GM23248 (cell line): ENCODE data around the gene KIF1B. TPM values are rescaled to one million over a fixed set of nuclear protein-coding genes. Genes with fewer than 3 reads are reported as not detected.
A peak's percentile ranks its signal among the peaks of the same experiment; 100 is the strongest.

Experiments used
- DNase-seq: peaks from one replicate; pipeline ENCODE4 v3.0.0-alpha.2; 2015
- H2AFZ ChIP-seq: fragments of 200-600 bp; sonication (generic); 2 replicates; pipeline ENCODE4 v1.6.1; 2016; ENCODE audit warnings: antibody characterized with exemption
- H3F3A ChIP-seq: fragments of 200-600 bp; sonication (generic); 2 replicates; pipeline ENCODE4 v1.6.1; 2016; ENCODE audit warnings: mild to moderate bottlenecking, antibody characterized with exemption, mixed run types; ENCODE audit not compliant: insufficient read depth
- H3K27ac ChIP-seq: fragments of 200-600 bp; sonication (generic); 2 replicates; pipeline ENCODE4 v1.5.1; 2016; ENCODE audit warnings: mild to moderate bottlenecking
- H3K27me3 ChIP-seq: fragments of 200-600 bp; sonication (generic); replicated peaks from 2 replicates; pipeline ENCODE4 v1.6.1; 2016; ENCODE audit warnings: mild to moderate bottlenecking; ENCODE audit not compliant: insufficient read depth
- H3K36me3 ChIP-seq: fragments of 200-600 bp; sonication (generic); 2 replicates; pipeline ENCODE4 v1.6.1; 2016; ENCODE audit warnings: low read depth, mild to moderate bottlenecking
- H3K4me1 ChIP-seq: fragments of 200-600 bp; sonication (generic); 2 replicates; pipeline ENCODE4 v1.6.1; 2016; ENCODE audit warnings: mild to moderate bottlenecking; ENCODE audit not compliant: insufficient read depth
- H3K4me2 ChIP-seq: fragments of 200-600 bp; sonication (generic); one replicate; pipeline ENCODE4 v1.6.1; 2016; ENCODE audit warnings: mild to moderate bottlenecking; ENCODE audit not compliant: unreplicated experiment
- H3K4me3 ChIP-seq: fragments of 200-600 bp; sonication (generic); 2 replicates; pipeline ENCODE4 v1.5.1; 2016; ENCODE audit warnings: mild to moderate bottlenecking
- H3K79me2 ChIP-seq: fragments of 200-600 bp; sonication (generic); 2 replicates; pipeline ENCODE4 v1.6.1; 2016; ENCODE audit warnings: mild to moderate bottlenecking; ENCODE audit not compliant: insufficient read depth
- H3K9ac ChIP-seq: fragments of 200-600 bp; sonication (generic); 2 replicates; pipeline ENCODE4 v1.6.1; 2016; ENCODE audit warnings: mild to moderate bottlenecking
- H3K9me2 ChIP-seq: fragments of 200-600 bp; sonication (generic); 2 replicates; pipeline ENCODE4 v1.6.1; 2016; ENCODE audit warnings: mixed run types, mild to moderate bottlenecking, moderate library complexity; ENCODE audit not compliant: insufficient read depth
- H3K9me3 ChIP-seq: fragments of 200-600 bp; sonication (generic); one replicate; pipeline ENCODE4 v1.6.1; 2017; ENCODE audit warnings: low read depth
- H4K20me1 ChIP-seq: fragments of 200-600 bp; sonication (generic); 2 replicates; pipeline ENCODE4 v1.6.0; 2016; ENCODE audit not compliant: insufficient read depth
- EZH2 ChIP-seq: fragments of 200-600 bp; sonication (generic); IDR thresholded peaks from 2 replicates; pipeline ENCODE4 v1.6.1; 2018; ENCODE audit warnings: antibody characterized with exemption, mild to moderate bottlenecking; ENCODE audit not compliant: insufficient read depth, poor library complexity, severe bottlenecking
- EZH2phosphoT487 ChIP-seq: fragments of 200-600 bp; sonication (generic); IDR thresholded peaks from 2 replicates; pipeline ENCODE4 v1.6.1; 2018; ENCODE audit warnings: antibody characterized with exemption, moderate library complexity, mild to moderate bottlenecking, low read depth; ENCODE audit not compliant: insufficient read depth
- WGBS, 2 experiments: methylation state at CpG; one replicate each; pipeline ENCODE4 v1.1.6; 2015 to 2017; ENCODE audit warnings: low lambda C conversion rate in 2 of 2, low coverage in 1 of 2; ENCODE audit errors: missing lambda C conversion rate in 2 of 2; 5-methylcytosine and 5-hydroxymethylcytosine counted together
- in situ Hi-C: fragments of 300-500 bp; cut with MboI; formaldehyde crosslinking; loops from 2 replicates; pipeline ENCODE4 v1.15.0; 2020
- microRNA counts: library from miRNA; unstranded; fragments of <30 nt; microRNA quantifications from one replicate; lab custom pipeline; 2016
- microRNA-seq: library from miRNA; unstranded; fragments of <30 nt; microRNA quantifications from one replicate; pipeline ENCODE4, GENCODE V29; 2016; ENCODE audit warnings: borderline number of aligned reads
- polyA plus RNA-seq: library from polyadenylated mRNA; unstranded; fragments of >200 nt; fragmentation: Nextera tagmentation; extraction: Ambion mirVana; gene quantifications from 2 replicates; pipeline ENCODE4 v1.2.1, GENCODE V29; 2016
- small RNA-seq: library from RNA; depleted of rRNA; stranded (forward); fragments of <200 nt; gene quantifications from one replicate; pipeline ENCODE3, GENCODE V24; 2014; ENCODE audit warnings: low read depth, low replicate concordance
- total RNA-seq: library from RNA; depleted of rRNA; stranded (reverse); fragments of >200 nt; shearing (Covaris generic); gene quantifications from 2 replicates; pipeline ENCODE4 v1.2.3, GENCODE V29; 2014; rRNA removed

The KIF1B gene
- total and polyA plus RNA-seq, 2 experiments from 2014 or later, result 14.8 to 24.8 TPM

DNA sequence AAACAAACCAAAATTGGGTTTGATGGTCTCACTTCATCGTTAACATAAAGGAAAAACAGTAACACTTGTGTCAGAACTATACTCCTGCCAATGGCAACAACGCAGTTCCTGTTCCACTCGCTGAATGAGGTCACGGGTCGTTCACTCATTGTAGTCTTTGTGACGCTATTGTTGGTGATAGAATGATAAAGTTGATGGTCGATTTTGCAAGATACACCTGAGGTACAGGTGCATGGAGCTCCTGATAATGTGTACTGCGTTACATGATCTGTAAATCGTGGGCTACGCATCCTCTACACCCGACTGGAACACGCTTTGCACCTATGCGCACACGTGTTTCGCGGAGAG is 219.5 kb downstream of the KIF1B start:
- Histone ChIP-seq H3K9me3 (no peaks in the 10 kb centered on the region), H3K9ac (peak overlapping the region; percentile 92), H4K20me1 (no peaks in the 10 kb centered on the region), H3K4me2 (peak overlapping the region; percentile 98), H3K27me3 (no peaks in the 10 kb centered on the region), H3K4me1 (peaks cover 10% of the 10 kb centered on the region), H3K4me3 (peak overlapping the region; percentile 95), H3K27ac (no peak overlapping the region), H3K9me2 (no peaks in the 10 kb centered on the region), H3K79me2 (peaks cover 18% of the 10 kb centered on the region), H3K36me3 (no peaks in the 10 kb centered on the region), H3F3A (no peaks in the 10 kb centered on the region), H2AFZ (peak overlapping the region; percentile 94)
- 15 to 17% methylated on average over 16 of the region's 16 CpGs for WGBS, 2 experiments
- TF ChIP-seq EZH2phosphoT487 (no peak), EZH2 (no peak)
- DNase-seq, result peak; percentile 63
- in situ Hi-C loops, result no loop called here

DNA sequence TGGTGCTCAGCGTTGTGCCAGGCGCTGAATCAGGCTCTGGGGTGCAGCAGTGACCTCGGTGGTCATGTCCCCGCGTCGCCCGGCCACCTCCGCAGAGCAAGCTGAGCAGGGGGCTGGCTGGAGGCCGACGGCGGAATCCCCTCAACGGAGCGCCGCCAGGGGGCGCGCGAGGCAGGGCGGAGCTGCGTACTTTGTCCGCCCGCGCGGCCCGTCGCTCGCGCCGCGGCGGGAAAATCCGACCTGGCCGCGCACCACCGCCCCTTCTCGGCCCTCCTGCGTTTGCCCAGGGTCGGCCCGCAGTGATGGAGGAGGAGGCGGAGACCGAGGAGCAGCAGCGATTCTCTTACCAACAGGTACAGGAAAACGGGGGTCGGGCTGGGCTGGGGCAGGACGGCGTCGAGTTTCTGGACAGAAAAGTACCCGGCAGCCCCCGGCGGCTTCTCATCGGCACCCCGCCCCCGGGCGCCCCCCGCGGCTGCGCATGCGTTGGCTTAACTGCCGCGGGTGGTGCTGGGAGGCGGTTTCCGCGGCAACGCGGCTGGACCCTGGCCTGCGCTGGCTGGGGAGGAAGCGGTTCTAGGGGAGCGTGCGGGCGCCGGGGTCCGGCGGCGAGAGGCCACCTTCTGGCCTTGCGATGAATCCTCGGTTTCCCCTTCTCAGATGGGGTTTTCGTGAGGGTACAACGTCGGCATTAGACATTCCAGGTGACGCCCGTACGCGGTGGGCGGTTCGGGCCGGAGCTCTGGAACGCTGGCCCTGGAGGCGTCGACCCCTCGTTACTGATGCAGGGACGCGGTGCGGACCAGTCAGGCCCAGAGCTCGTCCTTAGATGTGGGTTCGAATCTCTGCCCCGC is 220.1 kb downstream of the KIF1B start, which contains the start of gene CENPS:
TSS of gene CENPS (plus strand) at position 218 of the 854 bp plus-strand sequence. CDS start at position 303, 85 bp downstream.
- 1% methylated on average over 54 to 63 of the region's 95 CpGs for WGBS, 2 experiments
- peak within 1 kb of the TSS; percentile 92 for H3K9ac ChIP-seq
- no peaks in the 10 kb centered on the region for H3K9me2 ChIP-seq
- H3K36me3 ChIP-seq, result no peaks in the 10 kb centered on the region
- H3K4me1 ChIP-seq, result peaks cover 10% of the 10 kb centered on the region
- peaks cover 18% of the 10 kb centered on the region for H3K79me2 ChIP-seq
- H3K4me2 ChIP-seq, result peak within 1 kb of the TSS; percentile 98
- H4K20me1 ChIP-seq, result no peaks in the 10 kb centered on the region
- no peaks in the 10 kb centered on the region for H3K9me3 ChIP-seq
- H3F3A ChIP-seq, result no peaks in the 10 kb centered on the region
- peak within 1 kb of the TSS; percentile 94 for H2AFZ ChIP-seq
- peak within 1 kb of the TSS; percentile 95 for H3K4me3 ChIP-seq
- H3K27me3 ChIP-seq, result no peaks in the 10 kb centered on the region
- peak; percentile 96 for DNase-seq
- peak within 1 kb of the TSS; percentile 76 for H3K27ac ChIP-seq
- in situ Hi-C loops, result no loop called here
- TF ChIP-seq EZH2phosphoT487 (no peak), EZH2 (no peak)

MicroRNAs encoded within 50 kb of the gene (microRNA counts, 767-probe panel; counts per million panel counts)
- 447 counts per million, percentile 86 among the panel's probes with 10 or more counts for microRNA hsa-miR-1273d (lab: Ali Mortazavi, UCI)

Small RNA genes within 50 kb of the gene (microRNA-seq; reads per million reads assigned to microRNA genes)
- not detected for gene MIR1273D

Small RNA genes within 50 kb of the gene (small RNA-seq; reads per million reads assigned to genes)
- gene MIR1273D, result not detected
- gene RNU6-37P, result not detected
- not detected for gene RNU6-828P

Other genes with a start within 250 kb of the KIF1B start
- not detected in 2 replicates for gene RBP7, start 213.3 kb upstream of the KIF1B start, total RNA-seq
- gene RBP7, start 213.3 kb upstream of the KIF1B start, polyA plus RNA-seq, result 0.33 TPM in 1 of 2 replicates, not detected in the other
- 27.6 and 29.3 TPM in 2 replicates for gene UBE4B, start 177.6 kb upstream of the KIF1B start, total RNA-seq
- 14.3 and 15.8 TPM in 2 replicates for gene UBE4B, start 177.6 kb upstream of the KIF1B start, polyA plus RNA-seq
- gene PGD, start 188.5 kb downstream of the KIF1B start, total RNA-seq, result 51.7 and 59.1 TPM in 2 replicates
- gene PGD, start 188.5 kb downstream of the KIF1B start, polyA plus RNA-seq, result 61.4 and 64.4 TPM in 2 replicates
- 12.6 and 25.4 TPM in 2 replicates for gene CENPS, start 219.9 kb downstream of the KIF1B start, total RNA-seq
- 34.1 and 34.3 TPM in 2 replicates for gene CENPS, start 219.9 kb downstream of the KIF1B start, polyA plus RNA-seq
- gene CORT, start 239.5 kb downstream of the KIF1B start, total RNA-seq, result 0.22 TPM in 1 of 2 replicates, not detected in the other
- gene CORT, start 239.5 kb downstream of the KIF1B start, polyA plus RNA-seq, result 0.33 TPM in 1 of 2 replicates, not detected in the other